ENCODE results near the gene SLC38A6. TPM values are rescaled to one million over a fixed set of nuclear protein-coding genes. Genes with fewer than 3 reads are reported as not detected.
"Not testable (repeated sequence)": the region's sequence is repeated elsewhere in the genome, so short reads cannot be mapped to it uniquely, and the experiment has no call there.

The SLC38A6 gene
- total RNA-seq, 4 donors from 2014 or later, result 11.1 to 19.1 (median 12.0) TPM

DNA sequence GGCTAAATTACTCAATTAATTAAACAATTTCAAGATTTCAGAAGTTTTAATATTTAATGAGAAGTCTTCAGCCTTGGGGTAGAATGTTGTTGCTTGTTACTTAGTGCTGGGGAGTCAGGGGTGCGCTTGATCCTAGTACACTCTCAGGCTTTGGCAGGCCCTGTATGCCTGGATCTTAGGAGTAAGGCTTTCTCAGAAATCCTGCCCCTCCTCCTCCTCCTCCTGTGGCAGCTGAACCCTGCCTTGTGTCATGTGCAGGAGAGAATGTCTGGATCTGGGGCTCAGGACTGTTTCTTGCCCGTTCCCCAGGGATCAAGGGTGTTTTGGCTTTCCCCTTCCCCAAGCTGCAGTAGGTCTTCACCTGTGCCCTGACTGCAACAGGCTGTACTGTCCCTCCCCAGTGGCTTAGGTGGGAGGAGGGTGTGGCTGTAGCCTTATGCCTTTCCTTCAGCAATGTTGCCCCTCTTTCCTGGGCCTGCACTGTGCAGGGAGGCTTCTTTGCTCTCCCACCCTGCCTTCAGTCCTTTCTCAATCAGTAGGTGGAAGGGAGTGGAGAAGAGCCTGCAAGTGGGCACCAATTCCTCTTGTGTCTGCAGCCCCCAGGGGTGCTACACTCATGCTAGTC lies 108.2 kb downstream of the SLC38A6 start:
- intact Hi-C loops (cut with DNase I), result no loop called here
- Histone ChIP-seq H3K9me3 (peaks cover 0 to 3% (median 0%) of the 10 kb centered on the region in 4 donors), H3K4me1 (no peaks in the 10 kb centered on the region), H3K27ac (replicated peaks in 1 of 4) (no peak overlapping the region), H3K27me3 (no peaks in the 10 kb centered on the region), H3K36me3 (peaks cover 0 to under 1% (median 0%) of the 10 kb centered on the region in 4 donors), H3K4me3 (no peak overlapping the region)
- no peak for TF ChIP-seq POLR2AphosphoS5 (IDR thresholded peaks at IDR 0.05)
- TF ChIP-seq POLR2A (IDR thresholded peaks at IDR 0.05; ENCODE audit: low read depth), result no peak
- whole genome bisulfite sequencing, result 70% methylated on average over 2 of the region's 2 CpGs
- DNase-seq (ENCODE audit: extremely low spot score), result no peak

DNA sequence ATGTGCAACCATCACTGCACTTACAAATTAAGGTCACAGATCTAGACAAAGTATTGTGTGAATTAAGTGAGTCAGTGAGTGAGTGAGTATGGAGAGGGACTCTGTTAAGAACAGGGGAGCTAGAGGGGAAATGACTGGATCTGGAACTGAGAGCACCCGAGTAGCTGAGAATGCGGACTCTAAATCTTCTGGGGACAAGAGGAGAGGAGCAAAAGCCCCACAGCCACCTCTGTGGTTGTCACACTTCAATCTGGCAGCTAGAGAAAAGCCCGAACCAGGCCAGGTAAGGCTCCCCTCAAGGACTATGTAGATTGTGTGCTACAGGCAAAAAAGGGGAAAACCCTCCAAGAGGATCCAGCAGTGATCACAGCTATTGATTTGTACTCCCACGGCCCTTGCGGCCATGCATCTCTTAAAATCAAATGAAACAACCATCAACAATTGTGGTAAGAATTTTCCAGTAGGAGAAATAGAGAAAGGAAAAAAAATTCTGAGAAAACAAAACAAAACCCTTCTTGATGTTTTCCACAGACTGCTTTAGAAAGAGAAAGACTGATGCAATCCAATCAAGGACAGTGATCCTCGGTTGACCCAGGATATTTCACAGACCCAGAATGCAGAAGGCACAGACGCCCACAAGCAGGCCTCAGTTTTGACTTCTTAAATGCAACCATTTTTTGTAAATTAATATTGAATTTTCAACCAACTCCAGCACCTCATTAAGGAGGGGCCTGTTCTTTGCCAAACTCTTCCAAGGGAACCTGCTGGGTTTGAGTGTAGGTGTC lies 109.6 kb downstream of the SLC38A6 start:
- Histone ChIP-seq H3K4me3 (no peak overlapping the region), H3K27me3 (no peaks in the 10 kb centered on the region), H3K27ac (replicated peaks in 1 of 4) (no peak overlapping the region), H3K36me3 (no peaks in the 10 kb centered on the region), H3K9me3 (no peaks in the 10 kb centered on the region), H3K4me1 (no peaks in the 10 kb centered on the region)
- no peak for TF ChIP-seq POLR2A (IDR thresholded peaks at IDR 0.05; ENCODE audit: low read depth)
- TF ChIP-seq, protein P1, sequence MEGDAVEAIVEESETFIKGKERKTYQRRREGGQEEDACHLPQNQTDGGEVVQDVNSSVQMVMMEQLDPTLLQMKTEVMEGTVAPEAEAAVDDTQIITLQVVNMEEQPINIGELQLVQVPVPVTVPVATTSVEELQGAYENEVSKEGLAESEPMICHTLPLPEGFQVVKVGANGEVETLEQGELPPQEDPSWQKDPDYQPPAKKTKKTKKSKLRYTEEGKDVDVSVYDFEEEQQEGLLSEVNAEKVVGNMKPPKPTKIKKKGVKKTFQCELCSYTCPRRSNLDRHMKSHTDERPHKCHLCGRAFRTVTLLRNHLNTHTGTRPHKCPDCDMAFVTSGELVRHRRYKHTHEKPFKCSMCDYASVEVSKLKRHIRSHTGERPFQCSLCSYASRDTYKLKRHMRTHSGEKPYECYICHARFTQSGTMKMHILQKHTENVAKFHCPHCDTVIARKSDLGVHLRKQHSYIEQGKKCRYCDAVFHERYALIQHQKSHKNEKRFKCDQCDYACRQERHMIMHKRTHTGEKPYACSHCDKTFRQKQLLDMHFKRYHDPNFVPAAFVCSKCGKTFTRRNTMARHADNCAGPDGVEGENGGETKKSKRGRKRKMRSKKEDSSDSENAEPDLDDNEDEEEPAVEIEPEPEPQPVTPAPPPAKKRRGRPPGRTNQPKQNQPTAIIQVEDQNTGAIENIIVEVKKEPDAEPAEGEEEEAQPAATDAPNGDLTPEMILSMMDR (IDR thresholded peaks at IDR 0.05), result no peak
- no peak for TF ChIP-seq POLR2AphosphoS5 (IDR thresholded peaks at IDR 0.05)
- TF ChIP-seq EP300 (IDR thresholded peaks at IDR 0.05), result no peak
- WGBS, result 78% methylated on average over 7 of the region's 7 CpGs
- intact Hi-C loops (cut with DNase I), result no loop called here
- no peak for DNase-seq (ENCODE audit: extremely low spot score)

DNA sequence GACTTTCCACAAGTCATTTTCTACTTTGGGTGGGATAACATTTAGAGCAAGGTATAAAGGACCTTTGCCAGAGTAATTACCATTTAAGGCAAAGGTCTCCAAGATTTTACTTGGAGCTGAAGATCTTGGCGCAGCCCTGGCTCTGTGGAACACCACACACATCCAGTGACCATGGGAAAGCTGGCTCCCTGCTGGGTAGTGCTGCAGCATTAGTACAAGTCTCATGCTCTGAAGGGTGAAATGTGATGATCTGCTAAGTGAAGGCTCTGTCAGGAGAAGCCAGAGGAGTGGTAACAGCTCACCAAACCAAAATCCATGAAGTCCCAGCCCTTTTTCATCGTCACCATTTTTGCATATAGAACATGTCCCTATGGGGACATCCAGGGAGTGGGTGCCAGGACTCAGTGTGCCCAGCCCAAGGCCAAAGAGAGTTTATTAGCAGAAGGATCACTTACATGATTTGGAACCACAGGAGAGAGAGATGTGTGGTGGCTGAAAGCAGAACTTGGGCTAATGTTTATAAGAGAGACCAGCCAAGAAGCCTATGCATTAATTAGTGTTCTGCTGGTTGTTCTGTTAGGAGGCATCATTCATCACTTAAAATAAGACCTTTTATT lies 110.7 kb downstream of the SLC38A6 start:
- WGBS, result 83% methylated on average over 2 of the region's 2 CpGs
- Histone ChIP-seq H3K27me3 (no peaks in the 10 kb centered on the region), H3K4me1 (no peaks in the 10 kb centered on the region), H3K36me3 (no peaks in the 10 kb centered on the region), H3K9me3 (no peaks in the 10 kb centered on the region), H3K4me3 (no peak overlapping the region), H3K27ac (replicated peaks in 1 of 4) (no peak overlapping the region)
- intact Hi-C loops (cut with DNase I), result no loop called here
- TF ChIP-seq, protein P1 (IDR thresholded peaks at IDR 0.05), result no peak
- no peak for TF ChIP-seq EP300 (IDR thresholded peaks at IDR 0.05)
- TF ChIP-seq POLR2A (IDR thresholded peaks at IDR 0.05; ENCODE audit: low read depth), result no peak
- TF ChIP-seq POLR2AphosphoS5 (IDR thresholded peaks at IDR 0.05), result no peak
- no peak for DNase-seq (ENCODE audit: extremely low spot score)

DNA sequence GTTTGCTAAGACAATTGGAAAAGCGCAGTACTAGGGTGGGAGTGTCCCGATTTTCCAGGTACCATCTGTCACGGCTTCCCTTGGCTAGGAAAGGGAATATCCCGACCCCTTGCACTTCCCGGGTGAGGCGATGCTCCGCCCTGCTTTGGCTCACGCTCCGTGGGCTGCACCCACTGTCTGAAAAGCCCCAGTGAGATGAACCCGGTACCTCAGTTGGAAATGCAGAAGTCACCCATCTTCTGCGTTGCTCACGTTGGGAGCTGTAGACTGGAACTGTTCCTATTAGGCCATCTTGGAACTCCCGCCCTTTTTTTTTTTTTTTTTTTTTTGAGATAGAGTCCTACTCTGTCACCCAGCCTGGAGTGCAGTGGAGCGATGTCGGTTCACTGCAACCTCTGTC lies 117.1 kb downstream of the SLC38A6 start:
- DNase-seq (ENCODE audit: extremely low spot score); H3K4me3 ChIP-seq; H3K9me3 ChIP-seq; H3K27me3 ChIP-seq; H3K27ac ChIP-seq (replicated peaks in 1 of 4); intact Hi-C loops (cut with DNase I); H3K36me3 ChIP-seq: not testable (repeated sequence)
- 91% methylated on average over 14 of the region's 15 CpGs for WGBS
- peaks cover 17 to 19% (median 18%) of the 10 kb centered on the region in 4 donors for H3K4me1 ChIP-seq

DNA sequence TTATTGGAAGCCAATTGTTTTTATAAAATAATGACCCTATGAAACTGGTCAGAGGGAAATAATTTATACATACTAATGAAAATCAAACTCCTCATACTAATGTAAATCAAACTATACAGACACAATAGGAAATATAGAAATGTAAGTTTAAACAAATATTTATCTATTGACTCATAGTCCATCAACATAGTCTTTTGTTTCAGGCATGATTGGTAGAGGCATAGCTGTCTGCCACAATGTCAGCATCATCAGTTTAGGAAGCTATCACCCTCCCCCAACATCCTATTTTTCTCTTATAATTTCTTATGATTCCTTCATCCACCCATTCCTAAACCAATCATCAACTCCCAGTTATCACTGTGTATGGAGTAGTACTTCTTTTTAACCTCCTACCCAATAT lies 117.7 kb downstream of the SLC38A6 start:
- Histone ChIP-seq H3K9me3 (peaks cover 0 to 6% (median 3%) of the 10 kb centered on the region in 4 donors), H3K4me3 (no peak overlapping the region)

More for the DNA sequence above, 117.7 kb downstream of the SLC38A6 start:
- no peak for DNase-seq (ENCODE audit: extremely low spot score)
- peaks cover 22 to 26% (median 24%) of the 10 kb centered on the region in 4 donors for H3K4me1 ChIP-seq
- no peak for TF ChIP-seq POLR2A (IDR thresholded peaks at IDR 0.05; ENCODE audit: low read depth)
- TF ChIP-seq, protein P1 (IDR thresholded peaks at IDR 0.05), result no peak
- no peak for TF ChIP-seq POLR2AphosphoS5 (IDR thresholded peaks at IDR 0.05)
- TF ChIP-seq EP300 (IDR thresholded peaks at IDR 0.05), result no peak
- H3K36me3 ChIP-seq, result no peaks in the 10 kb centered on the region
- intact Hi-C loops (cut with DNase I), result no loop called here
- no peak overlapping the region for H3K27ac ChIP-seq (replicated peaks in 1 of 4)
- no peaks in the 10 kb centered on the region for H3K27me3 ChIP-seq

All from esophagus muscularis mucosa (tissue), 4 donors.